ENCODE measurements around the gene PPP1R16B. TPM values are rescaled to one million over a fixed set of nuclear protein-coding genes. Genes with fewer than 3 reads are reported as not detected.
A peak's percentile ranks its signal among the peaks of the same experiment; 100 is the strongest.

The PPP1R16B gene
- total RNA-seq, 6 donors from 2014 or later: 7.4 to 16.8 (median 8.8) TPM

DNA sequence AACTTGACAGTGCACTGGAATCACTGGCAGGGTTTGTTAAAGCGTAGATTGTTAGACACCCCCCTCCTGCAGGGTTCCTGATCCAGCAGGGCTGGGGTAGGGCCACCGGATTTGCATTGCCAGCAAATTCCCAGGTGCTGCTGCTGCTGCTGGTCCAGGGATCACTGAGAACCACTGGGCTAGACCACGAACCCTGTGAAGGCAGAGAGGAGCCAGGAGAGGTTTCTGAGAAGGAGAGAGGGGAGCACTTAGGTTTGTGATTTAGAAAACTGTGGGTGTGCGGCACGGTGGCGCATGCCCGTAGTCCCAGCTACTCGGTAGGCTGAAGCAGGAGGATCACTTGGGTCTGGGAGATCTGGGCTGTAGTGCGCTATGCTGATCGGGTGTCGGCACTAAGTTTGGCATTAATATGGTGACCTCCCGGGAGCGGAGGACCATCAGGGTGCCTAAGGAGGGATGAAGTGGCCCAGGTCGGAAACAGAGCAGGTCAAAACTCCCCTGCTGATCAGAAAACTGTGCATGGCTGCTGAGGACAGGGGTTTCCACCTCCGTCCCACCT is 67.1 kb downstream of the PPP1R16B start:
- Histone ChIP-seq H3K36me3 (no peaks in the 10 kb centered on the region), H3K27me3 (no peaks in the 10 kb centered on the region), H3K27ac (peak overlapping the region; percentile 30 to 81 (median 78)), H3K9me3 (no peaks in the 10 kb centered on the region), H3K4me1 (peaks cover 54 to 67% (median 60%) of the 10 kb centered on the region in 4 donors), H3K4me3 (no peak overlapping the region)
- TF ChIP-seq, protein P1, sequence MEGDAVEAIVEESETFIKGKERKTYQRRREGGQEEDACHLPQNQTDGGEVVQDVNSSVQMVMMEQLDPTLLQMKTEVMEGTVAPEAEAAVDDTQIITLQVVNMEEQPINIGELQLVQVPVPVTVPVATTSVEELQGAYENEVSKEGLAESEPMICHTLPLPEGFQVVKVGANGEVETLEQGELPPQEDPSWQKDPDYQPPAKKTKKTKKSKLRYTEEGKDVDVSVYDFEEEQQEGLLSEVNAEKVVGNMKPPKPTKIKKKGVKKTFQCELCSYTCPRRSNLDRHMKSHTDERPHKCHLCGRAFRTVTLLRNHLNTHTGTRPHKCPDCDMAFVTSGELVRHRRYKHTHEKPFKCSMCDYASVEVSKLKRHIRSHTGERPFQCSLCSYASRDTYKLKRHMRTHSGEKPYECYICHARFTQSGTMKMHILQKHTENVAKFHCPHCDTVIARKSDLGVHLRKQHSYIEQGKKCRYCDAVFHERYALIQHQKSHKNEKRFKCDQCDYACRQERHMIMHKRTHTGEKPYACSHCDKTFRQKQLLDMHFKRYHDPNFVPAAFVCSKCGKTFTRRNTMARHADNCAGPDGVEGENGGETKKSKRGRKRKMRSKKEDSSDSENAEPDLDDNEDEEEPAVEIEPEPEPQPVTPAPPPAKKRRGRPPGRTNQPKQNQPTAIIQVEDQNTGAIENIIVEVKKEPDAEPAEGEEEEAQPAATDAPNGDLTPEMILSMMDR (IDR thresholded peaks at IDR 0.05): no peak
- TF ChIP-seq POLR2A (IDR thresholded peaks at IDR 0.05): no peak
- TF ChIP-seq EP300 (IDR thresholded peaks at IDR 0.05): no peak
- no peak for TF ChIP-seq POLR2AphosphoS5 (IDR thresholded peaks at IDR 0.05)
- DNase-seq (no peak), ATAC-seq (ENCODE audit: low FRiP score in 2 of 2) (no peak)
- WGBS, 2 donors: 87 to 93% methylated on average over 15 of the region's 15 CpGs

DNA sequence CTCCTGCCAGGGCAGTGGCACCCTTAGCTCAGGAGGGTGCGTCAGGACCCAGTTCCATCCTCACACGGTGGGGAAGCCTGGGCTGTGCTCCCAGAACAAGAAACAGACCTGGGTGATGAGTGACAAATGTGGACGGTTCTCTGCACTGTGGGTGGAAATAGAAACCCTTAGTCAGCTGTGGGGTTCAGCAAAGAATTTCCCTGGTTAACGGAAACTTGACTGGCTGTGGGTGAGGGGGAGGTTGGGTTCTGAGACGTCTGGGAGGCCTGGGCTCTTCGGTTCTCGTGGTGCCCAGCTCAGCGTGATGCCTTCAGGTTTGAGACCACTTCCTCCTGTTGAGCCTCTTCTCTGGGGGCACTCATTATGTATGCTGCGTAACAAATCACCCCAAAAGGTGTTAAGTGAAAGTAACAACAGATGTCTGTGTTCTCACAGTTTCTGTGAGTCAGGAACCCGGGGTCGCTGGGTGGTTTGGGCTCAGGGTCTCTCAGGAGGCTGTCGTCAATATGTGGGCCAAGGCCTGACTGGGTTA is 67.6 kb downstream of the PPP1R16B start:
- WGBS, 2 donors: 65 to 77% methylated on average over 12 of the region's 12 CpGs
- Histone ChIP-seq H3K27ac (peak overlapping the region; percentile 62 to 81 (median 78)), H3K27me3 (no peaks in the 10 kb centered on the region), H3K36me3 (no peaks in the 10 kb centered on the region), H3K9me3 (no peaks in the 10 kb centered on the region), H3K4me3 (no peak overlapping the region), H3K4me1 (peaks cover 54 to 68% (median 61%) of the 10 kb centered on the region in 4 donors)
- DNase-seq (peak in 1 of 2 donors; percentile 36), ATAC-seq (ENCODE audit: low FRiP score in 2 of 2) (peak in 1 of 2 donors; percentile 15)
- TF ChIP-seq, protein P1 (IDR thresholded peaks at IDR 0.05): no peak
- TF ChIP-seq EP300 (IDR thresholded peaks at IDR 0.05) (no peak), POLR2A (IDR thresholded peaks at IDR 0.05) (no peak), POLR2AphosphoS5 (IDR thresholded peaks at IDR 0.05) (no peak)

DNA sequence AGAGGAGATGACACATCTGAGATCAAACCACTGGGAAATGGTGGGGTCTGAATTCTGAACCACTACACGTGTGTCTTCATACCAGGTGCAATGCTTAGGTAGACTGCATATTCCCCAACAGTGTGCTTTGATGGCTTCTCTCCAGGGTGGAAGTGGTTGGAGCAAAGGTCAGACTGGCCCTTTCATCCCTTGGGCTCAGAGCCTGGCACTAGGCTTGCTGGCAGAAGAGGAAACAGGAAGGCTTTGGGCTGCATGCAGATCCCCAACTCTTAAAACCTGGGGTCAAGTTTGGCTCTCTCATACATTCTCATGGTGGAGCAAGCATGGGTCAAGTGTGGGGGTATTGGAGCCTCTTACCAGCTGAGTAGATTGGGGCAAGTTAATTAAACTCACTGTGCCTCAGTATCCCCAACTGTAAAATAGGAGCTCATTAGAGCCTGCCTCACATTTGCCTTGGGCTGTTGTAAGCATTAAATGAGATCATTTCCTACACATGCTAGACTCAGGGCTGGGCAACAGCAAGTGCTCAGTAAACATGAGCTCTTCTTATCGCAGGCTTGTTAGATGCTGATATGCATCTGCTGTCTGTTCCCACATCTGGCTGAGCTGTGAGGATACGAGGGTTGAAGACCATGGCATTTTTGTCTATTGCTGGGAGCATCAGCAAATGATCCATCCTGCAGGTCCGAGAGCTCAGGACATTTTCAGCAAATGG is 69.1 kb downstream of the PPP1R16B start:
- Histone ChIP-seq H3K27ac (peak overlapping the region; percentile 62 to 81 (median 78)), H3K4me3 (peak overlapping the region in 1 of 4 donors; percentile 0), H3K27me3 (no peaks in the 10 kb centered on the region), H3K4me1 (peaks cover 54 to 68% (median 61%) of the 10 kb centered on the region in 4 donors), H3K36me3 (no peaks in the 10 kb centered on the region), H3K9me3 (no peaks in the 10 kb centered on the region)
- ATAC-seq (ENCODE audit: low FRiP score in 2 of 2) (peak in 1 of 2 donors; percentile 30), DNase-seq (no peak)
- 25 to 40% methylated on average over 2 to 4 of the region's 4 CpGs for WGBS, 2 donors
- TF ChIP-seq, protein P1 (IDR thresholded peaks at IDR 0.05): no peak
- no peak for TF ChIP-seq POLR2AphosphoS5 (IDR thresholded peaks at IDR 0.05)
- TF ChIP-seq EP300 (IDR thresholded peaks at IDR 0.05): no peak
- TF ChIP-seq POLR2A (IDR thresholded peaks at IDR 0.05): no peak

DNA sequence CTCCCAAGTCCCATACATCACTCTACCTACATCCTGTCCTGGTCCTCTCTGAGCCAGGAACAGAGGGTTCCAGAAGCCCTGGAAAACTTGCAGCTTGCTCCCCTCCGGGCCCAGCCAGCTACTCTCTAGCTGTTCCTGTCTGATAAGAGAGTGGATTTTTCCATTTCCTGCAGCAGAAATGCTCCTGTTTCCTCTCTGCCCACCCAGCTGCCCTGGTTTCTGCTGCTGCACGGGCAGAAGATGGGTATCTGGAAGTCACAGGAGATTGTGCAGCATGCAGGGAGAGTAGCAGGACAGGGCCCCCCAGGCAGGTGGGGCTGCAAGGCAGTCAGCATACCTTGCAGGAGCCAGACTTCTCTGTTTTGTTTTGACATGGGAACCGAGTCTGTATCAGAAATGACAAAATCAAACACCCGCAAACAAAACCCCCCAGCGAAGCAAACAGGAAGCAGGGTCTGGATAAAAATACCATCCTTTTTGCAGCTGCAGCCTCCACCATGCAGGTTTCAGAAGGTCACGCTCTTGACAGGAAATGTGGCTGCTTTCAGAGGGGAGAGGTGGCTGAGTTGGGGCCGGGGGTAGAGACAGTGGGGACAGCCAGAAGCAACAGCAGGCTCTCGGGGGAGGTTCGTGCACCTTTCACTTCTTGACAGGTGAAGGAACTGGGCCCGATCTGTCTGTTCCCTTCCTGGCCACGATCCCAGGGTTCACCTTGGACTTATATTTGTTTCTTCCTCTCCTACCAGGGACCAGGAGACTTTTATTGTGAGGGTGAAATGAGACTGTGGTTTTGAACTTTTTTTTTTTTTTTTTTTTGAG is 69.9 kb downstream of the PPP1R16B start:
- no peaks in the 10 kb centered on the region for H3K27me3 ChIP-seq
- H3K4me3 ChIP-seq: peak overlapping the region in 1 of 4 donors; percentile 0
- TF ChIP-seq POLR2A (IDR thresholded peaks at IDR 0.05) (no peak), EP300 (IDR thresholded peaks at IDR 0.05) (peak in 1 of 4 donors; percentile 49), POLR2AphosphoS5 (IDR thresholded peaks at IDR 0.05) (peak in 1 of 2 donors; percentile 41)
- TF ChIP-seq, protein P1 (IDR thresholded peaks at IDR 0.05): no peak
- DNase-seq: peak in 1 of 2 donors; percentile 36
- H3K4me1 ChIP-seq: peaks cover 51 to 66% (median 57%) of the 10 kb centered on the region in 4 donors
- ATAC-seq (ENCODE audit: low FRiP score in 2 of 2): peak in 1 of 2 donors; percentile 28
- H3K9me3 ChIP-seq: no peaks in the 10 kb centered on the region
- H3K27ac ChIP-seq: peak overlapping the region; percentile 62 to 81 (median 78)
- 8 to 18% methylated on average over 8 to 11 of the region's 11 CpGs for WGBS, 2 donors
- H3K36me3 ChIP-seq: no peaks in the 10 kb centered on the region

Data from upper lobe of left lung (tissue), 6 donors.